Fibroblast of gingiva (primary cell): Measurements from ENCODE around the gene CRELD1.
"Not testable (repeated sequence)": the region's sequence is repeated elsewhere in the genome, so short reads cannot be mapped to it uniquely, and the experiment has no call there.

ENCODE experiments used
- DNase-seq: peaks from one replicate; pipeline ENCODE4 v3.0.0-alpha.2; 2011; ENCODE audit warnings: low read depth

Gene CRELD1

GRCh38 chr3:9935966-9936510, 2.4 kb downstream of the CRELD1 start:
- no peak for DNase-seq

DNA sequence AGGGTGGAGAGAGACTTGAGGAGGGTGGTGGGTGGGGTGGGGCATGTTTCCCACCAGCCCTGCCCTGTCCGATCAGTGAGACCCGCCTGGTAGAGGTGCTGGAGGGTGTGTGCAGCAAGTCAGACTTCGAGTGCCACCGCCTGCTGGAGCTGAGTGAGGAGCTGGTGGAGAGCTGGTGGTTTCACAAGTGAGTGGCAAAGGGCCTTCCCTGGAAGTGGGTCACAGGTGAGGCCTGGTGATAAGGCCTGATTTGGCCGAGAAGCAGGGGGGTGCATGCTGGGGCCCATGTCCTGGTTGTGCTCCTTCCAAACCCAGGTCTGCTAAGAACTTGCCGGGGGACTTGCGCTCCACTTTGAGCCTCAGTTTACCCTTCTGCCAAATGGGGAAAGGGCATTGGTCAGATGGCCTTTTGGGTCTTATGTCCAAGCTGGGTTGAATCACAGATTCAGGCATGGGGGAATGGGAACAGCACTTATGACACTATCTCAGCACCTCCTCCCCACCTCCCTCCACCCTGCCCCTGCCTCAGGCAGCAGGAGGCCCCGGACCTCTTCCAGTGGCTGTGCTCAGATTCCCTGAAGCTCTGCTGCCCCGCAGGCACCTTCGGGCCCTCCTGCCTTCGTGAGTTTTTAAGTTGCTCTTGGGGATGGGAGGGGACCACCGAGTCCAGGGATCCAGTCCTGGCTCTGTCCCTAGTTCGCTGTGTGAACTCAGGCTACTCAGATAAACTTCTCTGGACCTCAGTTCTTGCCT, 4.0 kb downstream of the CRELD1 start:
- no peak for DNase-seq

- no peak for DNase-seq
Measured at GRCh38 chr3:9938966-9939365, 5.3 kb downstream of the CRELD1 start.

- DNase-seq: not testable (repeated sequence)
Measured at GRCh38 chr3:9939906-9940305, 6.3 kb downstream of the CRELD1 start.

- DNase-seq: no peak
Measured at GRCh38 chr3:9940746-9941145, 7.1 kb downstream of the CRELD1 start.

DNA sequence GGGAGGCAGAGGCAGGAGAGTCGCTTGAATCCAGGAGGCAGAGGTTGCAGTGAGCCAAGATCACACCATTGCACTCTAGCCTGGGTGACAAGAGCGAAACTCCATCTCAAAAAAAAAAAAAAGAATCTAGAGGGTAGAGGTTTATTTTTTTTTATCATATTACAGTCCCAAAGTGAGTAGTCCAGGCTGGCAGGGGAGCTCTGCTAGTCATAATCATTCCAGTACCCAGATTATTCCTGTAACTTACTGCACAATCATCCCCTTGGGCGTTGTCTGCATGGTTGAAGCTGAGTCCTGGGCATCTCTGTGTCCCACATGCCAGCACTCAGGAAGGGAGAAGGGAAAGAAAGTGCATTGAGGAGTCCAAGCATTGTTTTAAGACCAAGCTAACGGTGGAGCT, 8.5 kb downstream of the CRELD1 start:
- DNase-seq: no peak

GRCh38 chr3:9942934-9943690, 9.5 kb downstream of the CRELD1 start:
- DNase-seq: no peak

DNA sequence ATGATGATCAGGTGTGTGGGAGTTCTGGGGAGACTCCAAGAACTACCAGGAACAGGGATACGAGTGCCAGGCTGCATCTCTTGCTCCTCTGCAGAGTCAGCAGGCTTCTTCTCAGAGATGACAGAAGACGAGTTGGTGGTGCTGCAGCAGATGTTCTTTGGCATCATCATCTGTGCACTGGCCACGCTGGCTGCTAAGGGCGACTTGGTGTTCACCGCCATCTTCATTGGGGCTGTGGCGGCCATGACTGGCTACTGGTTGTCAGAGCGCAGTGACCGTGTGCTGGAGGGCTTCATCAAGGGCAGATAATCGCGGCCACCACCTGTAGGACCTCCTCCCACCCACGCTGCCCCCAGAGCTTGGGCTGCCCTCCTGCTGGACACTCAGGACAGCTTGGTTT, 10.6 kb downstream of the CRELD1 start:
- DNase-seq: no peak

DNA sequence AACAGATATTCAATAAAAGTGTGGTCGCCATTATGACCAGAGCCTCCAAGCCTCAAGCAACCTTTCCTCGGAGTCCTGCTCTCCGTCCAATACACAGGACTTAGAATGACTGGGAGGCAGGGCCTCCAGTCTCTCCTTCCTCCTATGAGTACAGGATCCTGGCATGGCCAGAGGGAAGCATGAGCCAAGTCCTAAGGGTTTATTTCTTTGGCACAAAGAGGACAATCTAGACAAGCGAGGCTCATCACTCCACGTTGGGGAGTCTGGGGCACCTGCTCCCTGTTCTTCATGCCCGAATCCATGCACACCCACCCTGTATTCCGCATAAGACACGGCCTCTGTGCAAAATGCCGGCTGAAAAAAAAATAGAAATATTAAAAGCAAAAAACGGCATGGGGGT, 11.7 kb downstream of the CRELD1 start:
- no peak for DNase-seq

DNA sequence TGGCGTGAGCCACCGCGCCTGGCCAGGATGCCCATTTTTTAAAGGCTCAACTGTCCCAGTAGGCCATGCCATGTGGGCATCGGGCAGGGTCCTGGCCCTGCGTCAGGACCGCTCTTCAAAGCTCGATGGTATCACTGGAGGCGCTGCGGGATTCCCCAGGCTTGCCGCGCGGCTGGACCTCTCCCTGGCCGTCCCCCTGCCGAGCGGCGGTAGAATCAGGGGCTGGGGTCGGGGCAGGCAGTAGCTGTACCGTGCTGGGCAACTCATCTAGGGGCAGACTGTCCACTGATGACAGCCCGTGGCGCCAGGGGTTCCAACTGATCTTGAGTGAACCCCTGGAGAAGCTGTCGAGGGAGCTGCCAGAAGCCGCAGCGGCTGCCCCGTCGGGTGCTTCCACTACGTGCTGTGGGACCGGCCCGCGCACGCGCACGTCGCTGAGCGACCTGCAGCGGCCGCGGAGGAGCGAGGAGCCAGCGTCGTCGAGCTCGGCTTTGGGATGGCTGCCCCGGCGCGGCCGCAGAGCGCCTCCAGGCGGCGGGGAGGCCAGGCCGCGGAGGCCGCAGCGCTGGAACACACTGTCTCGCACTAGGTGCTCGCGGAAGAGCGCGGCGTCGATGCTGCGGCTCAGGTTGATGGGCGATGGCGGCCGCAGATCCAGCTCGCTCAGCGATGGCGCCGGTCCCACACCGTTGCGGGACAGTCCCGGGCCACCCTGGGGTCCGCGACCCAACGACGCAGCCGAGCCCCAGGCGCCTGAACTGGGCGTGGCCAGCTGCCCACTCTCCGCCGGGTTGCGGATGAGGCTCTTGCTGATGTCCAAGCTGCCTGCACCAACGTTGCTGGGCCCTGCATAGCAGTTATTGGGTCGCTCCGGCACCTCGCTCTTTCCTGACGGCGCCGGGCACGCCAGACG, 12.7 kb downstream of the CRELD1 start:
- peak; percentile 88 for DNase-seq

- peak; percentile 79 for DNase-seq
Measured at GRCh38 chr3:9947025-9947995, 13.7 kb downstream of the CRELD1 start.

- no peak for DNase-seq
Measured at GRCh38 chr3:9948586-9948985, 15.0 kb downstream of the CRELD1 start.

DNA sequence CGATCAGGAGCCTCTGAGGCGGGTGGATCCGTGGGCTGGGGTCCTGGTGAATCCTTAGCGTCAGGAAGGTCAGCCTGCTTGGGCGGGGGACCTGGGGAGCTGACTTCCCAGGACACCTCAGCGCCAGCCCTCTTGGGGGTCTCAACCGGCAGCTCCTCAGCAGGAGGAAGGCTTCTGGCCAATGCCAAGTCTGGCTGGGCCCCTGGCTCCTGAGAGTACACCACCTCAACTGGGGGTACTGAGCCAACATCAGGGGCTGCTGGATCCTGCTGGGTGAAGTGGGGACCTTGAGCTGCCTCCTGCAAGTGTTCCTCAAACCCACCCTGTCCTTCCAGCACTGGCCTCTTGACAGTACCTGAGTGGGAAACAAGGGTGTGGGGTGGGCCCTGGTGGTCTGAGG, 15.5 kb downstream of the CRELD1 start:
- no peak for DNase-seq

DNA sequence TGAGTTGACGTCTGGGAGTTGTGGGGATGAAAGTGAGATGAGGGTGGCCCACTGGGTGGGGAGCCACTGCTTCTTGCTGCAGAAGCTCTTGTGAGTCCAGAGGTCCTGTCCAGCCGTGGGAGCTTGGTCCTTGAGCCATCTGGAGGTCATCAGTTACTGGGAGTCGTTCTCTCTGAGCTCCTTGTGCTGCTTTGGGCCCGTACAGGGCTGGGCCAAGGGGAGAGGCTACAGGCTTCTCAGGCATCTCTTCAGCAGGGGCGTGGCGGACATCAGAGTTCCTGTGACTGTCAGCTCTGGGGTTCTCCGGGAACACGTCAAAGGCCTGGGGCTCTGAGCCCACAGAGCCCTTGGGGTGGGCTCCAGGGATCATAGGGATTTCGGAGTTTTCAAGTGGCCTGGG, 16.0 kb downstream of the CRELD1 start:
- no peak for DNase-seq

DNA sequence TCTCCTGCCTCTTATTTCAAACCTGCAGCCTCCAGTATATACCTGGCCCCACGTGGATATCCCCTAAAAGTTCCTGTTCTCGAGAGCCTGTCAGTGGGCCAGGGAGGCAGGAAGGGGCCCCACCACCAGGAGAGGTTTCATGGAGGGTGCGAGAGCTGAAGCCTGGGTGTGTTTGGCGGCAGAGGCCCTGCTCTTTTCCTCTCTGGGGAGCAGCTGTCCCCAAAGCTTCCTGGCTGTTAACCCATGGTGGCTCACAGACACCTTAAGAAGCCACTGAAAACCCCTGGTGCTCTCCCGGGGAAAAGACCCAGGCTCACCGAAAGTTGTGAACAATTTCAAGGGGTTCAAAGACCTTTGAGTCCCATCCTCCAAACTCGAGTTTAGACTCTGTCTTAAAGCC, 17.5 kb downstream of the CRELD1 start:
- no peak for DNase-seq

DNA sequence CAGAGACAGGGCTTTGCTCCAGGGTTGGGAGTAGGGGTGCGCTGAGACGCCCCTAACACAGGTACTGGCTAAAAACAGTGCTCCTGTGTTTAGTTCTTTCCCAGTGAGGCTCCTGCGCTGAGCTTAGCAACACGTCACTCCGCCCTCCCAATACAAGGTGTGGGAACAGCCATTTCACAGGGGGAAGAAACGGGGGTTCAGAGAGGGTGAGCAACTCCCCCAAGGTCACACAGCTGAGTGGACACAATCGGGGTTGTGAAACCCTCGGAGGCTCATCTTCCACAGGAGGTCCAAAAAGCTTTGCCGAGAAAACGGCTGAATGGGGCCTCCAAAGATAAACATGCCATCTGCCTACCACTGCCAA, 17.9 kb downstream of the CRELD1 start:
- DNase-seq: no peak

DNA sequence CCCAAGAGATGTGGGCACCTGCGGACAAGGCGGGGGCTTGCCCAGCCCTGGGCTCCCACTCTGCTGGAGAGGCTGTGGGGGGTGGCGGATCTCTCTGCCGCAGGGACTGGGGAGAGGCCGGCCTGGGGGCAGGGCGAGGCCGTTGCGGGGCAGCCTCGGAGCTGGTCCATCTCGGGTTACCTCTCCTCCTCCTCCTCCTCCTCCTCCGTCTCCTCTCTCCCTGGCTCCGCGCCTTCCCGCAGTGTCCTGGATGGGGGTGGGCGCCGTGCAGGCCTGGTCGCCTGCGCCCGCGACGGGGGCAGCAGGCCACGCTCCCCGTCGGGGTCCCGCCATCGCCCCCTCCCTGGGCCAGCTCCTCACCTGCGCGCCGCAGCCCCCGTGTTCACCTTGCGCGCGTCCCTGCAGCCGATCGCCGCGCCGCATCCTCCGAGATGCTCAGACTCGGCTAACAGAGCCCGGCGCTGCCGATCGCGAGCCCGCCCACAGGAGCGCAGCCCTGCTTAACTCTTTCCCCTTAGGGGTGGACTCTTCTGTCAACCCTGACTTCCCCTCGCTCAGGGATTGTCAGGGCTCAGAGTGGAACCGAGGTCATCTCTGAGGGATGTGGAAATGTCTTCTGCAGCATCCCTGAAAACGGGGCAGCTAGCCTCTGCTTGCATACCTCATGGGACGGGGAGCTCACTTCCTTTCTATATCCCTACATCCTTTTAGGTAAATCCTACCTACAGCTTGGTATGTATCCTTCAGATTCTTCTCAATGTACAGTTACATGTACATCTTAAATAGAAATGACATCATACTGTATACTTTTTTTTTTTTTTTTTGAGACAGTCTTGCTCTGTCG, 18.6 kb downstream of the CRELD1 start, which contains the start of gene PRRT3:
Gene PRRT3 (minus strand): TSS at position 447 of the 844 bp plus-strand sequence. CDS start 2,293 bp downstream, outside the sequence.
- peak; percentile 38 for DNase-seq

- DNase-seq: no peak
Measured at GRCh38 chr3:9955067-9955502, 21.5 kb downstream of the CRELD1 start.

GRCh38 chr3:9955611-9956352, 22.1 kb downstream of the CRELD1 start:
- DNase-seq: peak; percentile 84
